Brain microvascular endothelial cell (primary cell): ENCODE results near the gene HIRA.

ENCODE experiments used
- DNase-seq: peaks from one replicate; pipeline ENCODE4 v3.0.0-alpha.2; 2020
- H3K27ac ChIP-seq: fragments of 250-450 bp; sonication (Bioruptor Pico); 2 replicates; pipeline ENCODE4 v1.5.1; 2020; ENCODE audit warnings: mild to moderate bottlenecking, moderate library complexity
- H3K27me3 ChIP-seq: fragments of 250-450 bp; sonication (Bioruptor Pico); replicated peaks from 2 replicates; pipeline ENCODE4 v1.5.1; 2020; ENCODE audit warnings: mild to moderate bottlenecking
- H3K36me3 ChIP-seq: fragments of 250-450 bp; sonication (Bioruptor Pico); replicated peaks from 2 replicates; pipeline ENCODE4 v1.5.1; 2020; ENCODE audit warnings: mild to moderate bottlenecking
- H3K4me3 ChIP-seq: 2 replicates; pipeline ENCODE4 v1.5.1; 2011; ENCODE audit warnings: low read depth, mild to moderate bottlenecking, control low read depth, low read length, moderate library complexity
- CTCF ChIP-seq: IDR thresholded peaks from 2 replicates; pipeline ENCODE4 v1.5.1; 2011; ENCODE audit warnings: low read depth, mild to moderate bottlenecking, moderate library complexity, low read length, control low read depth, inconsistent platforms; ENCODE audit errors: missing control alignments
- in situ Hi-C: cut with HindIII; loops from 2 replicates; pipeline ENCODE4 v1.10.0; 2017; ENCODE audit warnings: low sequenced_read_pairs, low pct_ligation_motif_present

HIRA gene

GRCh38 chr22:19351604-19352003, 79.9 kb downstream of the HIRA start:
- in situ Hi-C loops: no loop called here

GRCh38 chr22:19350947-19351346, 80.6 kb downstream of the HIRA start:
- no peak for TF ChIP-seq CTCF
- H3K36me3 ChIP-seq: peaks cover 91% of the 10 kb centered on the region
- in situ Hi-C loops: no loop called here

More at GRCh38 chr22:19351604-19352003, 79.9 kb downstream of the HIRA start:
- Histone ChIP-seq H3K36me3 (peaks cover 91% of the 10 kb centered on the region), H3K27ac (no peak overlapping the region), H3K27me3 (no peaks in the 10 kb centered on the region), H3K4me3 (no peak overlapping the region)
- TF ChIP-seq CTCF: no peak
- DNase-seq: no peak

GRCh38 chr22:19350476-19350859, 81.1 kb downstream of the HIRA start:
- no peak for DNase-seq
- in situ Hi-C loops: no loop called here
- TF ChIP-seq CTCF: no peak
- Histone ChIP-seq H3K27ac (no peak overlapping the region), H3K36me3 (peaks cover 90% of the 10 kb centered on the region), H3K27me3 (no peaks in the 10 kb centered on the region), H3K4me3 (no peak overlapping the region)

More at GRCh38 chr22:19350947-19351346, 80.6 kb downstream of the HIRA start:
- no peaks in the 10 kb centered on the region for H3K27me3 ChIP-seq
- DNase-seq: no peak
- no peak overlapping the region for H3K27ac ChIP-seq
- H3K4me3 ChIP-seq: no peak overlapping the region

- no peak overlapping the region for H3K4me3 ChIP-seq
- in situ Hi-C loops: no loop called here
- no peak for DNase-seq
- no peak for TF ChIP-seq CTCF
- peaks cover 90% of the 10 kb centered on the region for H3K36me3 ChIP-seq
- H3K27me3 ChIP-seq: no peaks in the 10 kb centered on the region
- H3K27ac ChIP-seq: no peak overlapping the region
Observed at GRCh38 chr22:19349778-19350475, 81.6 kb downstream of the HIRA start.

- Histone ChIP-seq H3K36me3 (peaks cover 76% of the 10 kb centered on the region), H3K27me3 (no peaks in the 10 kb centered on the region), H3K4me3 (no peak overlapping the region), H3K27ac (no peak overlapping the region)
- in situ Hi-C loops: no loop called here
- DNase-seq: no peak
- no peak for TF ChIP-seq CTCF
Observed at GRCh38 chr22:19346677-19347265, 84.8 kb downstream of the HIRA start.
